ENCODE results near the gene STAG1.
"Not testable (repeated sequence)": the region's sequence is repeated elsewhere in the genome, so short reads cannot be mapped to it uniquely, and the experiment has no call there.

DNA sequence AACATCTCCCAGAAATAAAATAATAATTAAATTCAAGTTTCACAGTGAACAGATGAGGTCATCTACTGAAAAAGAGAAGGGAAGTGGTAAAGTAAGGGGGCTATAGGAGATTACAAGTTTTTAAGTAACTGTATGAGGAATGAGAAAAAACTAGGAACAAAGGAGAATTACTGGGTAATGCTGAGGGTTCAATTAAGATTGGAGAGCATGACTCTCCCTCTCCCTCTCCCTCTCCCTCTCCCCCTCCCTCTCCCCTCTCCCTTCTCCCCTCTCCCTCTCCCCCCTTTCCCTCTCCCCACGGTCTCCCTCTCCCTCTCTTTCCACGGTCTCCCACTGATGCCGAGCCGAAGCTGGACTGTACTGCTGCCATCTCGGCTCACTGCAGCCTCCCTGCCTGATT is 29.8 kb downstream of the STAG1 start:
- not testable (repeated sequence) for TF ChIP-seq TCF7L2 (IDR thresholded peaks at IDR 0.05; ENCODE audit: low read depth, low read length)
- TF ChIP-seq, protein P1, sequence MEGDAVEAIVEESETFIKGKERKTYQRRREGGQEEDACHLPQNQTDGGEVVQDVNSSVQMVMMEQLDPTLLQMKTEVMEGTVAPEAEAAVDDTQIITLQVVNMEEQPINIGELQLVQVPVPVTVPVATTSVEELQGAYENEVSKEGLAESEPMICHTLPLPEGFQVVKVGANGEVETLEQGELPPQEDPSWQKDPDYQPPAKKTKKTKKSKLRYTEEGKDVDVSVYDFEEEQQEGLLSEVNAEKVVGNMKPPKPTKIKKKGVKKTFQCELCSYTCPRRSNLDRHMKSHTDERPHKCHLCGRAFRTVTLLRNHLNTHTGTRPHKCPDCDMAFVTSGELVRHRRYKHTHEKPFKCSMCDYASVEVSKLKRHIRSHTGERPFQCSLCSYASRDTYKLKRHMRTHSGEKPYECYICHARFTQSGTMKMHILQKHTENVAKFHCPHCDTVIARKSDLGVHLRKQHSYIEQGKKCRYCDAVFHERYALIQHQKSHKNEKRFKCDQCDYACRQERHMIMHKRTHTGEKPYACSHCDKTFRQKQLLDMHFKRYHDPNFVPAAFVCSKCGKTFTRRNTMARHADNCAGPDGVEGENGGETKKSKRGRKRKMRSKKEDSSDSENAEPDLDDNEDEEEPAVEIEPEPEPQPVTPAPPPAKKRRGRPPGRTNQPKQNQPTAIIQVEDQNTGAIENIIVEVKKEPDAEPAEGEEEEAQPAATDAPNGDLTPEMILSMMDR (IDR thresholded peaks at IDR 0.05), result not testable (repeated sequence)

All from Panc1 (cell line).